Activated CD8-positive, alpha-beta T cell treated with anti-CD3 and anti-CD28 coated beads, Interleukin-2, amount 10 ng/mL, durations not matched to agents 7 days and 5 days (primary cell): Measurements from ENCODE around the gene CDC42EP2. TPM values are rescaled to one million over a fixed set of nuclear protein-coding genes. Genes with fewer than 3 reads are reported as not detected.

ENCODE experiments used
- ATAC-seq: fragments of 150-1000 bp; cut with Tn5 transposase; one replicate; pipeline ENCODE4 v1.10.0; 2021; ENCODE audit warnings: moderate library complexity
- CTCF ChIA-PET: fragments of 350-600 bp; sonication (Branson Sonifier 250); formaldehyde crosslinking; loops from one replicate; lab custom pipeline; 2021; ENCODE audit warnings: antibody characterized with exemption; lab: Charles Lee
- POLR2A ChIA-PET: fragments of 350-600 bp; sonication (Branson Sonifier 250); formaldehyde crosslinking; loops from one replicate; lab custom pipeline; 2021; ENCODE audit warnings: antibody characterized with exemption; lab: Charles Lee
- DNase-seq: peaks from one replicate; pipeline ENCODE4 v3.0.0-alpha.2; 2020
- H3K27ac Mint-ChIP-seq: one replicate; pipeline ENCODE4 v1.8.0; 2021; ENCODE audit warnings: mild to moderate bottlenecking, mixed read lengths
- H3K27me3 Mint-ChIP-seq: one replicate; pipeline ENCODE4 v1.8.0; 2021; ENCODE audit warnings: low read depth, mixed read lengths
- H3K36me3 Mint-ChIP-seq: one replicate; pipeline ENCODE4 v1.8.0; 2021; ENCODE audit warnings: low read depth, mixed read lengths
- H3K4me1 Mint-ChIP-seq: one replicate; pipeline ENCODE4 v1.8.0; 2021; ENCODE audit warnings: low read depth, mixed read lengths
- H3K4me3 Mint-ChIP-seq: one replicate; pipeline ENCODE4 v1.8.0; 2021; ENCODE audit warnings: mild to moderate bottlenecking, mixed read lengths
- H3K9me3 Mint-ChIP-seq: one replicate; pipeline ENCODE4 v1.8.0; 2022; ENCODE audit warnings: mixed read lengths; ENCODE audit not compliant: insufficient read depth
- total RNA-seq, 2 experiments: library from RNA; stranded (reverse); gene quantifications; one replicate each; pipeline ENCODE4 v1.2.3, GENCODE V29; 2021

CDC42EP2 gene
- total RNA-seq, 2 experiments from 2014 or later, result 0.29 to 1.2 TPM

GRCh38 chr11:65341856-65342255 is 27.2 kb downstream of the CDC42EP2 start:
- ATAC-seq (no peak), DNase-seq (no peak)
- Mint-ChIP-seq H3K4me3 (no peak overlapping the region), H3K27me3 (no peaks in the 10 kb centered on the region), H3K36me3 (peaks cover 48% of the 10 kb centered on the region), H3K4me1 (peaks cover 18% of the 10 kb centered on the region), H3K27ac (no peak overlapping the region), H3K9me3 (no peaks in the 10 kb centered on the region)
- ChIA-PET POLR2A (no interaction called here), CTCF (interaction anchor here (0.8 to 3.0 kb wide), 3 partner anchors 8 to 12 kb away, joined by 3 to 12 read pairs (median 3); partner anchors contain the start of gene DPF2)

- DNase-seq (no peak), ATAC-seq (no peak)
- CTCF ChIA-PET, result interaction anchor here (1.0 to 4.5 kb wide), 7 partner anchors 10 to 36 kb away, joined by 3 to 18 read pairs (median 7); partner anchors contain the start of genes CDC42EP2 and DPF2
- Mint-ChIP-seq H3K9me3 (no peaks in the 10 kb centered on the region), H3K27ac (no peak overlapping the region), H3K27me3 (no peaks in the 10 kb centered on the region), H3K4me1 (peaks cover 19% of the 10 kb centered on the region), H3K4me3 (no peak overlapping the region), H3K36me3 (peaks cover 37% of the 10 kb centered on the region)
- POLR2A ChIA-PET, result interaction anchor here (0.6 to 1.2 kb wide), 3 partner anchors 89 to 147 kb away, joined by 3 read pairs; partner anchors contain the start of genes MALAT1 and POLA2
Measured at GRCh38 chr11:65351511-65351910, 36.8 kb downstream of the CDC42EP2 start.

GRCh38 chr11:65352783-65353182 is 38.1 kb downstream of the CDC42EP2 start:
- no peaks in the 10 kb centered on the region for H3K9me3 Mint-ChIP-seq

GRCh38 chr11:65353376-65353775 is 38.7 kb downstream of the CDC42EP2 start:
- Mint-ChIP-seq H3K4me1 (peaks cover 24% of the 10 kb centered on the region), H3K9me3 (no peaks in the 10 kb centered on the region), H3K27ac (no peak overlapping the region), H3K27me3 (peaks cover 5% of the 10 kb centered on the region), H3K4me3 (peak overlapping the region; percentile 7), H3K36me3 (peaks cover 31% of the 10 kb centered on the region)
- ATAC-seq (no peak), DNase-seq (no peak)
- POLR2A ChIA-PET, result interaction anchor here (1.0 to 1.1 kb wide), 2 partner anchors 69 to 147 kb away, joined by 3 to 6 read pairs; partner anchors contain the start of gene NEAT1
- CTCF ChIA-PET, result interaction anchor here (0.7 to 4.5 kb wide), 5 partner anchors 14 to 128 kb away, joined by 3 to 18 read pairs (median 7); partner anchors contain the start of genes CDC42EP2 and DPF2

More at GRCh38 chr11:65352783-65353182, 38.1 kb downstream of the CDC42EP2 start:
- Mint-ChIP-seq H3K27me3 (no peaks in the 10 kb centered on the region), H3K4me1 (peaks cover 19% of the 10 kb centered on the region), H3K27ac (no peak overlapping the region), H3K4me3 (no peak overlapping the region), H3K36me3 (peaks cover 34% of the 10 kb centered on the region)
- DNase-seq (no peak), ATAC-seq (no peak)
- ChIA-PET POLR2A (no interaction called here), CTCF (interaction anchor here (0.7 to 4.5 kb wide), 5 partner anchors 13 to 127 kb away, joined by 3 to 18 read pairs (median 7); partner anchors contain the start of genes CDC42EP2 and DPF2)

- ATAC-seq (no peak), DNase-seq (no peak)
- ChIA-PET POLR2A (interaction anchor here (1.0 to 1.1 kb wide), 3 partner anchors 69 to 148 kb away, joined by 3 to 6 read pairs (median 4); partner anchors contain the start of gene NEAT1), CTCF (interaction anchor here (1.0 to 2.3 kb wide), 3 partner anchors 24 to 128 kb away, joined by 3 to 7 read pairs (median 4); partner anchors contain the start of gene CDC42EP2)
- Mint-ChIP-seq H3K9me3 (no peaks in the 10 kb centered on the region), H3K27ac (no peak overlapping the region), H3K4me3 (peak overlapping the region; percentile 7), H3K4me1 (peaks cover 24% of the 10 kb centered on the region), H3K27me3 (peaks cover 5% of the 10 kb centered on the region), H3K36me3 (peaks cover 26% of the 10 kb centered on the region)
Measured at GRCh38 chr11:65353900-65354264, 39.2 kb downstream of the CDC42EP2 start.

- DNase-seq (peak; percentile 99), ATAC-seq (peak; percentile 98)
- H3K27ac Mint-ChIP-seq, result peak within 1 kb of the TSS; percentile 72
- H3K27me3 Mint-ChIP-seq, result peaks cover 5% of the 10 kb centered on the region
- POLR2A ChIA-PET, result interaction anchor here (1.0 to 1.1 kb wide), 3 partner anchors 68 to 148 kb away, joined by 3 to 6 read pairs (median 4); partner anchors contain the start of gene NEAT1
- peaks cover 24% of the 10 kb centered on the region for H3K4me1 Mint-ChIP-seq
- no peaks in the 10 kb centered on the region for H3K9me3 Mint-ChIP-seq
- CTCF ChIA-PET, result interaction anchor here (1.0 to 1.2 kb wide), 2 partner anchors 39 to 129 kb away, joined by 3 to 4 read pairs; partner anchors contain the start of gene CDC42EP2
- peaks cover 22% of the 10 kb centered on the region for H3K36me3 Mint-ChIP-seq
- peak within 1 kb of the TSS; percentile 77 for H3K4me3 Mint-ChIP-seq
Measured at GRCh38 chr11:65354265-65355012, 39.8 kb downstream of the CDC42EP2 start, which contains the start of gene TIGD3. Gene TIGD3, plus strand, starts transcription at chr11:65354751. Its CDS starts 1,058 bp downstream, at chr11:65355809.

GRCh38 chr11:65355013-65355775 is 40.5 kb downstream of the CDC42EP2 start:
- Mint-ChIP-seq H3K36me3 (peaks cover 18% of the 10 kb centered on the region), H3K4me3 (peak overlapping the region; percentile 77), H3K4me1 (peaks cover 24% of the 10 kb centered on the region), H3K27ac (peak overlapping the region; percentile 72), H3K27me3 (peaks cover 5% of the 10 kb centered on the region), H3K9me3 (no peaks in the 10 kb centered on the region)
- peak; percentile 72 for DNase-seq
- CTCF ChIA-PET, result interaction anchor here (0.7 to 1.6 kb wide), 2 partner anchors 8 to 25 kb away, joined by 3 to 6 read pairs; no protein-coding TSS in a partner anchor
- peak; percentile 31 for ATAC-seq
- POLR2A ChIA-PET, result interaction anchor here (1.2 to 2.3 kb wide), 2 partner anchors 66 to 145 kb away, joined by 4 to 9 read pairs; no protein-coding TSS in a partner anchor

- POLR2A ChIA-PET, result interaction anchor here (0.6 to 2.3 kb wide), 3 partner anchors 65 to 697 kb away, joined by 3 to 9 read pairs (median 4); no protein-coding TSS in a partner anchor
- H3K27ac Mint-ChIP-seq, result peak overlapping the region; percentile 72
- ATAC-seq, result no peak
Measured at GRCh38 chr11:65355776-65356393, 41.2 kb downstream of the CDC42EP2 start.

GRCh38 chr11:65356394-65356972 is 41.8 kb downstream of the CDC42EP2 start:
- DNase-seq (no peak), ATAC-seq (no peak)
- Mint-ChIP-seq H3K27me3 (peaks cover 5% of the 10 kb centered on the region), H3K36me3 (peaks cover 12% of the 10 kb centered on the region), H3K4me1 (peaks cover 24% of the 10 kb centered on the region), H3K4me3 (peak overlapping the region; percentile 48), H3K9me3 (no peaks in the 10 kb centered on the region), H3K27ac (no peak overlapping the region)
- ChIA-PET POLR2A (interaction anchor here (0.6 to 2.3 kb wide), 5 partner anchors 65 to 697 kb away, joined by 3 to 9 read pairs (median 4); partner anchors contain the start of gene SCYL1), CTCF (interaction anchor here (1.2 to 1.6 kb wide), 3 partner anchors 21 to 26 kb away, joined by 3 to 6 read pairs (median 4); partner anchors contain the start of gene DPF2)

More at GRCh38 chr11:65355776-65356393, 41.2 kb downstream of the CDC42EP2 start:
- peak overlapping the region; percentile 77 for H3K4me3 Mint-ChIP-seq
- peaks cover 24% of the 10 kb centered on the region for H3K4me1 Mint-ChIP-seq
- no peaks in the 10 kb centered on the region for H3K9me3 Mint-ChIP-seq
- no peak for DNase-seq
- H3K36me3 Mint-ChIP-seq, result peaks cover 14% of the 10 kb centered on the region
- CTCF ChIA-PET, result interaction anchor here (0.7 to 1.6 kb wide), 4 partner anchors 8 to 26 kb away, joined by 3 to 6 read pairs (median 4); partner anchors contain the start of gene DPF2
- peaks cover 5% of the 10 kb centered on the region for H3K27me3 Mint-ChIP-seq

- no peak for ATAC-seq
- peaks cover 2% of the 10 kb centered on the region for H3K36me3 Mint-ChIP-seq
- CTCF ChIA-PET, result interaction anchor here (0.7 kb wide), 1 partner anchor 75 kb away, joined by 3 read pairs; no protein-coding TSS in a partner anchor
- H3K9me3 Mint-ChIP-seq, result no peaks in the 10 kb centered on the region
- no peak overlapping the region for H3K27ac Mint-ChIP-seq
- POLR2A ChIA-PET, result interaction anchor here (1.2 to 1.3 kb wide), 3 partner anchors 147 to 167 kb away, joined by 4 read pairs; partner anchors contain the start of gene SCYL1
- H3K27me3 Mint-ChIP-seq, result peaks cover 5% of the 10 kb centered on the region
- no peak for DNase-seq
- no peak overlapping the region for H3K4me3 Mint-ChIP-seq
- peaks cover 28% of the 10 kb centered on the region for H3K4me1 Mint-ChIP-seq
Measured at GRCh38 chr11:65357856-65358356, 43.2 kb downstream of the CDC42EP2 start.
